Midbrain (tissue), 1 donor: ENCODE data around the gene PGD.
"Not testable (repeated sequence)": the region's sequence is repeated elsewhere in the genome, so short reads cannot be mapped to it uniquely, and the experiment has no call there.

ENCODE experiments used
- DNase-seq: peaks from one replicate; lab custom pipeline; 2025; lab: John Stamatoyannopoulos, UW

PGD gene

DNA sequence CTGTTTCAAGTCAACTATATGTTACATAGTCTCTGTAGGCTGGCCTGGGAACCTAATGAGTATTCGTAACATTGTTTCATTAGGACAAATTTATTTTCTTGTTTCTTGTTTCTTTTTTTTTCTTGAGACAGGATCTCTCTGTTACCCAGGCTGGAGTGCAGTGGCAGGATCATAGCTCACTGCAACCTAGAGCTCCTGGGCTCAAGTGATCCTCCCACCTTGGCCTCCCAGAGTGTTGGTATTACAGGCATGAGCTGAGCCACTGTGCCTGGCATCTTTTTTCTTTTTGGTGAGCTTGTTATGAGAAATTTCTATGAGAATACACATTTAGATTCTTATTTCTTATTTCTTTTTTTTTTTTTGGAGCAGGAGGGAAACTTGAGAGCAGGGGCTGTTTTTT lies 38.2 kb downstream of the PGD start:
- no peak for DNase-seq

DNA sequence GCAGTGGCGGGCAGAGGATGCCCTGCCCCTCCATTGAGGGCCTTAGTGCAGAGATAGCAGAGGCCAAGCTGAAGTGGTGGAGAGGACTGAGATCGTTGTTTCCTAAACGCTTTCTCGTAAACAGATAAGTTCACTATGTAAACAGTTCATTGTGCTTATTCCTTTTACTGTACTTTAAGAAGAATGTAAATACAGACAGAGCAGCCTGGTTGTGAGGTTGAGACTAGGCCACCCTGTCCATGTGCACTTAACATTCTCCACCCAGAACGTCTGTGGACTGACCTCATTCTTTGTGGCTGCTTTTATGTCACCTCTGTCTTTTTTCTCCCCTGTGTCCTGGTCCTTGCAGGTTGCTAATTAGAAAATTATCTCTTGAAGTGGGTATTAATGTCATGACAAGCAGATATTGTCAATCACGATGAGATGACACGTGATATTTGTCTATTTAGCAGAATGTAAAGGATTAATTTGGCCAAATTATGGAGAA lies 39.9 kb downstream of the PGD start:
- no peak for DNase-seq

DNA sequence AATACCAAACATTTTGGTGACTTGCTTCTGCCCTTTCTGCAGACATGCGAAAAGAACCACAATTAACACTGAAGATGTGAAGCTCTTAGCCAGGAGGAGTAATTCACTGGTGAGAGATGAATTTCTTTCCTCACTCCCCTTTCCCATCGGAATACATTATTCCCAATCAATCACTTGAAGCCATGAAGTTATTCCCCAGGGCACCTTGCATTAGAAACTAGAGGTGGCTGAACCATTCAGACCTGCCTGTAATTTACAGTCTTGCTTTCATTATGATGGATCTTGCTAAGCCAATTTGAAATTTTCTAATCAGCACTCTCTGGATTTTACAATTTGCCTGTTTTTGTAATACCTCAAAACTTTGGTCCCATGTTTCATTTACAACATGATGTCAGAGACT lies 41.4 kb downstream of the PGD start:
- no peak for DNase-seq

DNA sequence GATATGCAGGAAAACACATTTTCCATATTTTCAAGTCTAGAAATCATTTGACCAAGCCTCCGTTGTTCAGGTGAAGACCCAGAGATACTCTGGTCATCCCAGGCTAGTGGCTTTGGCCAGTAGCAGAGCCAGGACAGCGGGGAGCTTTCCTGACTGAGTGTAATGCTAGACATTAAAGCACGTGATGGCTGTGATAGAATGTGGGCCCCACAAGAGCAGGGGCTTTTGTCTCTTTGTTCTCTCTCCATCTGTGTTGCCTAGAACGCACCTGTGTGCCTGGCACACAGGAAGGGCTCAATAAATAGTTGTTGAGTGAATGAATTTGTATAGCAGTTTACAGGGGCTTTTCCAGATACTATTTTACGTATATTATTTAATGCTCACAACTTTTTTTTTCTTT lies 41.9 kb downstream of the PGD start:
- no peak for DNase-seq

DNA sequence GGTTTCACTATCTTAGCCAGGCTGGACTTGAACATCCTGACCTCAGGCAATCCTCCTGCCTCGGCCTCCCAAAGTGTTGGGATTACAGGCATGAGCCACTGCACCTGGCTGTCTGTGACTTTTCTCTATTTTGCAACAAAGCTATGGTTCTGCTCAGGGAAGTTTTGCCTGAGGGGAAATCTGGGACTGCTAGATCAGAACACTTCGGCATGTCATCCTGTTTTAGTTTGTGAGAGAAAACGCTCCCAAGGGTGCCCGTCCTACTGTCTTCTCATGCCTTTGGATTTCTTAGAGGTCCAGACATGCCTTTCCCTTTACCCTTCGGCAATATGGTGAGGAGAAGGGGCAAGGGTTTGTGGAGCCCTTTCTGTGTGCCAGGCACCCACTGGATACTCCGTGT lies 45.4 kb downstream of the PGD start:
- DNase-seq = no peak

DNA sequence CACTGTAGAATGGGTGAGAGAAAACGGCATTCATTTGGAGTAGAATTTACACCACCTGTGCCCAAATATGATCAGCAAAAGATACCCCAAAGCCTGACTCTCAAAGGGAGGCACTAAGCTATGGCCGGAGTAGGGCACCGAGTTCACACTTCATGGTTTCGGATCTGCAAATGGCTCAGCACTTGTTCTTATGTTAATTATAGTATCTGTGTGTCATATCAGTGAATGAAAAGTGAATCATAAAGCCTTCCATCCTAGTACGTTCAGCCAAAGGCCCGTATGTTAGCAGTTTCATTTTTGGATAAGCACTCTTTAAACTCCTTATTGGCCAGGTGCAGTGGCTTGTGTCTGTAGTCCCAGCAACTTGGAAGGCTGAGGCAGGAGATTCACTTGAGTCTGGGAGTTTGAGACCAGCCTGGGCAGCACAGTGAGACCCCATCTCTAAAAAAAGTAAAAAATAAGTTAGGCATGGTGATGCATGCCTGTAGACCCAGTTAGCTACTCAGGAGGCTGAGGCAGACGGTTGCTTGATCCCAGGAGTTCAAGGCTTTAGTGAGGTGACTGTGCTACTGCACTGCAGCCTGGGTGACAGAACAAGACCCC lies 46.0 kb downstream of the PGD start:
- DNase-seq = no peak

DNA sequence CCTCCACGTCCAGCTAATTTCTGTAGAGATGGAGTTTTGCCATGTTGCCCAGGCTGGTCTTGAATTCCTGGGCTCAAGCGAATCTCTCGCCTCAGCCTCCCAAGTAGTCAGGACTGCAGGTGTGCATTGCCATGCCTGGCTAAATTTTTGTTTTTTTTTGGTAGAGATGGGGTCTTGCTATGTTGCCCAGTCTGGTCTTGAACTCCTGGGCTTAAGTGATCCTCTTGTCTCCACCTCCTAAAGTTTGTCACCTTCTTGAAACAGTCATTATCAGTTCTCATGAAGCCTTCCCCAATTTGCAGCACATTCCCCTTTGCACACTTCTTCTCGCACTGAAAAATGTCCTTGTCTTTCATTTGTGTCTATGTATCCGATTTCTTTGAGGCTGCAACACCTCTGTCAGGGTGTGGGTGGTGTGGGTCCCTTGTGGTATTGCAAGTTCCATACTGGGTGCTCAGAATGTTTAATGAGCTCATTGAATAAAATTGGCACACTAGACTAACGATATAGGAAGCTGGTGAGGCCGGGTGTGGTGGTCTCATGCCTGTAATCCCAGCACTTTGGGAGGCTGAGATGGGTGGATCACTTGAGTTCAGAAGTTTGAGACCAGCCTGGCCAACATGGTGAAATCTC lies 48.0 kb downstream of the PGD start:
- DNase-seq = no peak

DNA sequence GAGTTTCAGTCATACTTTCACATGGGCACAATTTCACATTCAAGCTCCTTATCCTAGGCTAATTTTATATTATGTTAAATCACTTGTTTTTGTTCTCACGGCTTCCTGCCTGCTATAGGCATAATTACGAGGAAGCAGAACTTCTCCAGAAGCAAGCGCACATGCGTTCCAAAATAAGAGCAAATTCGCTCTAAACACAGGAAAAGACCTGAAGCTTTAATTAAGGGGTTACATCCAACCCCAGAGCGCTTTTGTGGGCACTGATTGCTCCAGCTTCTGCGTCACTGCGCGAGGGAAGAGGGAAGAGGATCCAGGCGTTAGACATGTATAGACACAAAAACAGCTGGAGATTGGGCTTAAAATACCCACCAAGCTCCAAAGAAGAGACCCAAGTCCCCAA lies 50.9 kb downstream of the PGD start, which contains the start of gene CORT:
TSS of gene CORT (plus strand) at position 281 of the 400 bp plus-strand sequence. CDS start 193 bp downstream, outside the sequence.
- no peak for DNase-seq

DNA sequence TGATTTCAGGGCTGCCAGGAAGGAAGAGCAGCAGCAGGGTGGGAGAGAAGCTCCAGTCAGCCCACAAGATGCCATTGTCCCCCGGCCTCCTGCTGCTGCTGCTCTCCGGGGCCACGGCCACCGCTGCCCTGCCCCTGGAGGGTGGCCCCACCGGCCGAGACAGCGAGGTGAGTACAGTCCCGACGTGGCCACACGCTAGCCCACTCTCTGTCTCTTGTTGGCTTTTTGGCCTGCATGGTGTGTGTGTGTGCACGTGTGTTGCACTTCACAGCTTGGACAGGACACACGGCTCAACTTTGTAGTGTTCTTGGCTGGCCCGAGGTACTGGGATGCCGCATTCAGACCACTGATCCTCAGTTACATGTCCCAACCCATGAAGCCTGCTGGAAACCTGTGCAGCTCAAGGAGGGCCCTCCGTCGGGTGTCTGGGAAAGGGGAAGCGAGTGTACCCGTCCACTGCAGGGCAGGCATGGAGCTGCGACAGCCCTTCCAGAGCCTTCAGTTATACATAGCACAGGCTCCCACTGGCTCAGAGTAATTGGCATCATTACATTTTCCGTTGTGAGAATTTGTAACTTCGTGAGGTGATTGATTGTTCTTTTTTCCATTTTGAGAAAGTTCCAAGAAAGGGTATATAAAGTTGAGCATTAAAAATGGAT lies 51.4 kb downstream of the PGD start:
- no peak for DNase-seq

DNA sequence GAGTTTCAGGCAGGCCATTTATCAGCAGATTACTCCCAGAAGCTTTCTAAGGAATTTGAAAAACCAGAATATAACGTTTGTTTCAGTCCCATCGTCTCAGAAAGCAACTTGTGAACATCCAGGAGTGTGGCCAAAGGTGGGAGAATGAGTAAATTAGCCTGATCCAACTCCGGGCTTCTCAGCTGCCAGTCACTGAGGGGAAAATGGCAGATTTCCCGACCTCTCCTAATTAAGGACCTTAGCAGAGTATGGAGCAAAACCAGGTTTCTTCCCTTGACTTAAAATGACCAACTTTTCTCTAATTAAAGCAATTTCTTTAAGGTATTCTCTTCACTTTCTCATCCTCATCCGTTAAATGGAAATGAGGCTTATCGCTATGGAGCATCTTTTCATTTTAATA lies 52.0 kb downstream of the PGD start:
- DNase-seq = no peak

DNA sequence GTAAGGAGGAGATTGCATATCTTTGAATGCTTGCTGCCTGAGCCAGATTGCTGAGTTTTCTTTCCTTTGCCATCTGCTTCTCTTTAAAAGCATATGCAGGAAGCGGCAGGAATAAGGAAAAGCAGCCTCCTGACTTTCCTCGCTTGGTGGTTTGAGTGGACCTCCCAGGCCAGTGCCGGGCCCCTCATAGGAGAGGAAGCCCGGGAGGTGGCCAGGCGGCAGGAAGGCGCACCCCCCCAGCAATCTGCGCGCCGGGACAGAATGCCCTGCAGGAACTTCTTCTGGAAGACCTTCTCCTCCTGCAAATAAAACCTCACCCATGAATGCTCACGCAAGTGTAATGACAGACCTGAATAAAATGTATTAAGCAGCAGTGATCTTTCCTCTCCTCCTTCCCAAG lies 52.4 kb downstream of the PGD start:
- no peak for DNase-seq

DNA sequence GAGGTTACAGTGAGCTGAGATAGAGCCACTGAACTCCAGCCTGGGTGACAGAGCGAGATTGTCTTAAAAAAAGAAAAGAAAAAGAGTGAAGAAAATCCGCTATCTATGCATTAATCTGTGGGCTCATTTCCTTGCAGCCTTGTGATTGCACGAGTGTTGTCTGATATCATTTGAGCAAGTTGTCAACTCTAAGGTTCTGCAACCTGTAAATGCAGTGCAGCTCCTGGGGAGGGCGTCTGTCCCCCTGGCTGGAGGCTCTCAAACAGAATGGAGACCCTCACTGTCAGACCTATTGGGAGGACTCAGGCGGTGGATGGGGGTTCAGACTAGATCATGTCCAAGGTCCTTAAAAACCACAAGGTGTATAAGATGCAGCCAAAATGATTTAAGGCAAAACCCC lies 57.2 kb downstream of the PGD start:
- no peak for DNase-seq

DNA sequence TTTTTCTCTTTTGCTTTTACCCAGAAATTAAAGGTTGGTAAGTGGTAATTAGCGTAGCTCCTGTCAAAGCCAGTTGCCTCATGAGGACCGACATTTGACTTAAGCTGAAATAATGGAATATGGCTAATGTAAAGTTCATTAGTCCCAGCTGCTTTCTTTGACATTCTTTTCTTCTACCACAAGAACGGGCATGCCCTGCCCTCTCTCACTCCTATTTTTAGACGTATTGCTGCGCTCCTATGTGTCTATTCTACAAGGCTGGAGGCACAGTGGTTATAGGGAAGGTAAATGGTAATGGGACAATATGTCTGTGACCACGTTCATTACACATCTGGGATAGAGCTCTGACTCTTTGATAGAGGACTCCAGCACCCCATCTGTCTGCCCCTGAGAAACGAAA lies 57.8 kb downstream of the PGD start:
- DNase-seq = no peak

DNA sequence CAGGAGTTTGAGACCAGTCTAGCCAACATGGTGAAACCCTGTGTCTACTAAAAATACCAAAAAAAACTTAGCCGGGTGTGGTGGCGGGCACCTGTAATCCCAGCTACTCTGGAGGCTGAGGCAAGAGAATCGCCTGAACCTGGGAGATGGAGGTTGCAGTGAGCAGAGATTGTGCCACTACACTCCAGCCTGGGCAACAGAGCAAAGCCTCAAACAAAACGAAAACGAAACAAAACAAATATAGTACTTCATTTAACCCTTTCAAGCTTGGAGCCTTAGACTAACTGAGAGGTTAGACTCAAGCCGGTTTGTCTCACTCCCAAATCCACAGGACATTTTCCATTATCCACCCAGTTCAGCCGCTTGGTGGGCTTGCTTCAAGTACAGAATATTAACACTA lies 58.6 kb downstream of the PGD start:
- DNase-seq = not testable (repeated sequence)

DNA sequence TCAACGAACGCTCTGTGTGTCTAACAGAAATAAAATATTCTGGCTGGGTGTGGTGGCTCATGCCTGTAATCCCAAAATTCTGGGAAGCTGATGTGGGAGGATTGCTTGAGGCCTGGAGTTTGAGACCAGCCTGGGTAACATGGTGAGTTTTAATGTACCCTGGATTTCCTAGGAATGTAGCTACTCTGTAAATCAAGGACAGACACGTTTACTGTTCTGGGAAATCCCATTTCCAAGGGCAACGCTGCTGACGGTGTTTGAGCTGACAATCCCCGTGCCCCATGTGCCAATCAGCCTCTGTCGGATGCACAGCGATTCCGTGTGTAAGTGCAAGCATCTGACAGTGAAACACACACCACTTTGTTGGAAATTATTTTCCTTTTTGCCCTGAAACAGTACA lies 59.0 kb downstream of the PGD start:
- DNase-seq = no peak

DNA sequence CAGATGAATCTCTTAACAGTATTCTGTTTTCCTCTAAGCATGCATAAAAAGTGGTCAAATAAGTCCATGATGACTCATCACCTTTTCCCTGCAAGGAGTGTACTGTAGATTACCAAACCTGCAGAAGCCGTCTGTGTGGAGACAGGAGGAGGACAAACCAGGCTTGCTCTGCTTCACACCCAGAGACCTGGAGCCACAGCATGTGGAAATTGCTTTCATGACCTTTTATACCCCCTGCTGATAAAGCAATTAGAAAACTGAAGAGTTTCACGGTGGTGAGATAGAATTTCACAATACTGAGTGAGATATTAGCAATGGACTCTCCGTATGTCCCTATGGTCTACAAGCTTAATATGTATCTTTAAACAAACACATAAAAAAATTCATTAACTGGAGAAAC lies 60.3 kb downstream of the PGD start:
- no peak for DNase-seq

DNA sequence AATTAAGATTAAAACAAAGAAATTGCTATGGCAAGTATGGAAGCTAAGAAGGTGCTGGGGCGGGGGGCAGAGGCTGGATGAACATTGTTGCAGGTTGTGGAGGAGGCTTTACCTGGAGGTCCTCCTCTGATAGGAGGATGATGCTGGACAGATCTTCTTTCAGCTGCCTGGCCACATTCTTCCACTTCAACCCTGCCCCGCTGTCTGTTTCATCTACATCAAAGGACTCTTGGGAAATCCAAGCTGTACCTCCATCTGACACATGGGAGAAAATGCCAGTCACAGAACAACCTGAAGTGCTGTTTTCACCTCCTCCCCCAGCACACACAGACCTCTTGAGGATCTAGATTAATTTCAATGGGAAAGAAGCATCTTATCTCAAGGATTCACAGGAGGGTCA lies 68.2 kb downstream of the PGD start:
- no peak for DNase-seq

DNA sequence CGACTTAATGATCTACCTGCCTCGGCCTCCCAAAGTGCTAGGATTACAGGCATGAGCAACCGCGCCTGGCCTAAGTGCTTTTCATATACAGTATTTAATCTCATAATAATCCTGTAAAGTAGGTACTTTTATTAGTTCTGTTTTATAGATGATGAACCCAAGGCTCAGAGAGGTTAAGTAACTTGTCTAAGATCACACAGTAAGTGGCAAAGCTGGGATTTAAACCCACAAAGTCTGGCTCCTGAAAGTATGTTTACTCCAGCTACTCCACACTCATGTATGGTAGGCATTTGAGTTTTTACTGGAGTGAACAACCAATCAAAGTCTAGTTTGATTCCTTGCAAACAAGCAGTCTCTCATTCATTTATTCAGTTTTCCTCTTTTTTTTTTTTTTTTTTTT lies 71.2 kb downstream of the PGD start:
- DNase-seq = no peak
